SU-DHL-6 (cell line): ENCODE measurements around the gene IDH3G.
"Not testable (repeated sequence)": the region's sequence is repeated elsewhere in the genome, so short reads cannot be mapped to it uniquely, and the experiment has no call there.

ENCODE experiments used
- H2AFZ ChIP-seq: fragments of 200-600 bp; sonication (generic); 2 replicates; pipeline ENCODE4 v1.6.1; 2014; ENCODE audit warnings: low read depth, mild to moderate bottlenecking, moderate library complexity, mixed read lengths, antibody characterized with exemption, low read length; ENCODE audit not compliant: severe bottlenecking
- H3F3A ChIP-seq: fragments of 200-600 bp; shearing (Covaris generic); 2 replicates; pipeline ENCODE4 v1.6.0; 2016; ENCODE audit warnings: antibody characterized with exemption, mild to moderate bottlenecking; ENCODE audit not compliant: insufficient read depth
- H3K27ac ChIP-seq: fragments of 200-600 bp; sonication (generic); 2 replicates; pipeline ENCODE4 v1.5.1; 2016; ENCODE audit warnings: low read depth, mild to moderate bottlenecking, low read length, moderate library complexity, mixed read lengths
- H3K27me3 ChIP-seq: fragments of 200-600 bp; sonication (generic), shearing (Covaris generic); 2 replicates; pipeline ENCODE4 v1.6.0; 2014; ENCODE audit warnings: mild to moderate bottlenecking, low read length
- H3K36me3 ChIP-seq: fragments of 200-600 bp; sonication (generic); 2 replicates; pipeline ENCODE4 v1.6.1; 2014; ENCODE audit warnings: mild to moderate bottlenecking, low read length, mixed read lengths
- H3K4me2 ChIP-seq: fragments of 300-600, 200-600 bp; shearing (Covaris generic), sonication (generic); 2 replicates; pipeline ENCODE4 v1.6.0; 2014; ENCODE audit warnings: low read length, low read depth, mild to moderate bottlenecking; ENCODE audit not compliant: poor library complexity, severe bottlenecking
- H3K4me3 ChIP-seq: fragments of 200-600 bp; sonication (generic); 2 replicates; pipeline ENCODE4 v1.5.1; 2014; ENCODE audit warnings: antibody characterized with exemption, low read length, mild to moderate bottlenecking, mixed read lengths; ENCODE audit not compliant: insufficient read depth, poor library complexity, severe bottlenecking
- H3K79me2 ChIP-seq: fragments of 200-600 bp; sonication (generic); 2 replicates; pipeline ENCODE4 v1.6.1; 2014; ENCODE audit warnings: mild to moderate bottlenecking, low read length, moderate library complexity; ENCODE audit not compliant: insufficient read depth
- H3K9ac ChIP-seq: fragments of 200-600 bp; sonication (generic); 2 replicates; pipeline ENCODE4 v1.7.0; 2014; ENCODE audit warnings: mild to moderate bottlenecking, low read length
- H3K9me2 ChIP-seq: fragments of 200-600 bp; sonication (generic); replicated peaks from 2 replicates; pipeline ENCODE4 v1.6.1; 2014; ENCODE audit warnings: low read length; ENCODE audit not compliant: insufficient read depth
- H3K9me3 ChIP-seq: fragments of 200-600 bp; sonication (generic); 2 replicates; pipeline ENCODE4 v1.6.1; 2014; ENCODE audit warnings: low read length, mixed read lengths; ENCODE audit not compliant: insufficient read depth
- H4K20me1 ChIP-seq: fragments of 200-600 bp; sonication (generic); 2 replicates; pipeline ENCODE4 v1.6.1; 2014; ENCODE audit warnings: low read depth, mild to moderate bottlenecking, antibody characterized with exemption, low read length, moderate library complexity, mixed read lengths
- EZH2phosphoT487 ChIP-seq: fragments of 200-600 bp; sonication (generic), shearing (Covaris generic); conservative IDR thresholded peaks from 2 replicates; pipeline ENCODE4 v1.6.1; 2018; ENCODE audit warnings: mild to moderate bottlenecking, antibody characterized with exemption, low read length, moderate library complexity, mixed read lengths
- TF ChIP-seq, protein P1 (sequence below): fragments of 200-600 bp; sonication (generic); IDR thresholded peaks from one replicate; pipeline ENCODE4 v1.5.1; 2017; ENCODE audit warnings: antibody characterized with exemption, mild to moderate bottlenecking, low read length, moderate library complexity; ENCODE audit not compliant: insufficient read depth, poor library complexity, severe bottlenecking

Gene IDH3G

DNA sequence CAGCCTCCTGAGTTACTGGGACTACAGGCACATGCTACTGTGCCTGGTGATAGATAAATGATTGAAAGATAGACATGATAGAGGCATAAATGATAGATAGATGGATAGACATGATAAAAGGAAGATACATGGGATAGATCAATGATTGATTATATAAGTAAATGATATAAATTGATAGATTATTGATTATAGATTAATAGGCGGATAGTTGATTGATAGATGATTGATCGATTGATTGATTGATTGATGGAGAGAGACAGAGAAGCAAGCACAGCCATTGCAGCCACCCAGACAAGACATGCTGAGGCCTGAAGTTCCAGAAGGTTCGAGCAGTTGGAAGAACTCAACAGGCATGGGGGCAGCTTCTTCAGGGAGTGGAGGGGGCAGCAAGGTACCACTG, 47.8 kb downstream of the IDH3G start:
- Histone ChIP-seq H3K4me3 (no peak overlapping the region), H4K20me1 (no peaks in the 10 kb centered on the region), H3K4me2 (no peak overlapping the region), H3K27ac (no peak overlapping the region), H3K27me3 (no peaks in the 10 kb centered on the region), H3K79me2 (no peaks in the 10 kb centered on the region), H2AFZ (no peak overlapping the region), H3K9me3 (no peaks in the 10 kb centered on the region), H3K9me2 (no peaks in the 10 kb centered on the region), H3F3A (no peaks in the 10 kb centered on the region), H3K36me3 (no peaks in the 10 kb centered on the region), H3K9ac (no peak overlapping the region)
- TF ChIP-seq, protein P1, sequence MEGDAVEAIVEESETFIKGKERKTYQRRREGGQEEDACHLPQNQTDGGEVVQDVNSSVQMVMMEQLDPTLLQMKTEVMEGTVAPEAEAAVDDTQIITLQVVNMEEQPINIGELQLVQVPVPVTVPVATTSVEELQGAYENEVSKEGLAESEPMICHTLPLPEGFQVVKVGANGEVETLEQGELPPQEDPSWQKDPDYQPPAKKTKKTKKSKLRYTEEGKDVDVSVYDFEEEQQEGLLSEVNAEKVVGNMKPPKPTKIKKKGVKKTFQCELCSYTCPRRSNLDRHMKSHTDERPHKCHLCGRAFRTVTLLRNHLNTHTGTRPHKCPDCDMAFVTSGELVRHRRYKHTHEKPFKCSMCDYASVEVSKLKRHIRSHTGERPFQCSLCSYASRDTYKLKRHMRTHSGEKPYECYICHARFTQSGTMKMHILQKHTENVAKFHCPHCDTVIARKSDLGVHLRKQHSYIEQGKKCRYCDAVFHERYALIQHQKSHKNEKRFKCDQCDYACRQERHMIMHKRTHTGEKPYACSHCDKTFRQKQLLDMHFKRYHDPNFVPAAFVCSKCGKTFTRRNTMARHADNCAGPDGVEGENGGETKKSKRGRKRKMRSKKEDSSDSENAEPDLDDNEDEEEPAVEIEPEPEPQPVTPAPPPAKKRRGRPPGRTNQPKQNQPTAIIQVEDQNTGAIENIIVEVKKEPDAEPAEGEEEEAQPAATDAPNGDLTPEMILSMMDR = no peak
- no peak for TF ChIP-seq EZH2phosphoT487

GRCh38 chrX:153745067-153745433, 49.1 kb downstream of the IDH3G start:
- H2AFZ ChIP-seq, H3K9me3 ChIP-seq, H3K79me2 ChIP-seq, H4K20me1 ChIP-seq, H3K9ac ChIP-seq, H3K4me2 ChIP-seq, H3K27ac ChIP-seq, H3K27me3 ChIP-seq, H3K9me2 ChIP-seq, H3F3A ChIP-seq, H3K4me3 ChIP-seq, H3K36me3 ChIP-seq: not testable (repeated sequence)

DNA sequence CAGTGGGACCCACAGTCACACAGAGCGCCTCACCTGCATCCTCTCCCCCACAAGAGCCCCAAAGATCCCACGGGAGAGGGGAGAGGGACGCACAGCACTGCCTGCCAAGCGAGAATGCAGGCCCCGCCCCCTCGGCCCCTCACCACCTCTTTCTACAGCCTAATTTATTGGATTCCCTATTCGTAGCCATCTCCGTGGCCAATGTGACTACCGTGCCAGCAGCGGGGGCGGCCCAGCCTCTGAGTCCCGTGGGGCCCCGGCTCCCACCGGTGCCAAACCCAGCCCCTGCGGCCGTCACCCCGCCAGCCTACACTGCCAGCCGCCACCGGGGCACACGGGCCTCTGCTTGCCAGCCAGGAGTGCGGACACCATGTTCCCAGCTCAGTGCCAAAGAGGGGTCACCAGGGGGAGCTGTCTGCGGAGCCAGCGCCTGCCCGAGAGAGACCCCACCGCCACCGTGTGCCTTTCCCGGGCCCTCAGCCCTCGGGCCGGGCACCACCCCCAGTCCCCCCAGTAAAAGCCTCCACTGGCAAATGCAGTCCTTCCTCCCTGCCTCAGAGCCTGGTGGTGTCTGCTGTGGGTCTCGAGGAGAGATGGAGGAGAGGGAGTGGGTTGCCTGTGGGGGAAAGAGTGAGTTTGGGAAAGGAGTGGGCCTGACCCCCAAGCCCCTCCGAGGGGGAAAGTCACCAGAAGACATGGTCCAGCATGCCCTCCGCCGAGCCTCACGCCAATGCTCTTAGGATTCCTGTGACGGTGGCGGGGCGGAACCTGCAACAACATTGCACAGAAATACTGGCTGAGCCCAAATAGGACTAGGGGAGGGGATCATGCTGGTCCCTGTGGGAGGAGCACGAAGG, 49.7 kb downstream of the IDH3G start:
- TF ChIP-seq, protein P1 = no peak
- no peak for TF ChIP-seq EZH2phosphoT487
- Histone ChIP-seq H3K79me2 (no peaks in the 10 kb centered on the region), H3K4me2 (no peak overlapping the region), H3K4me3 (no peak overlapping the region), H2AFZ (no peak overlapping the region), H3K36me3 (no peaks in the 10 kb centered on the region), H3K9ac (no peak overlapping the region), H3F3A (no peaks in the 10 kb centered on the region), H3K27me3 (no peaks in the 10 kb centered on the region), H3K9me2 (no peaks in the 10 kb centered on the region), H4K20me1 (no peaks in the 10 kb centered on the region), H3K27ac (no peak overlapping the region), H3K9me3 (no peaks in the 10 kb centered on the region)

- not testable (repeated sequence) for H4K20me1 ChIP-seq, H3K9me2 ChIP-seq, H3K79me2 ChIP-seq, H3K27ac ChIP-seq, H3K4me2 ChIP-seq, H3F3A ChIP-seq, H3K9ac ChIP-seq, H3K4me3 ChIP-seq, H3K27me3 ChIP-seq, H3K36me3 ChIP-seq, H2AFZ ChIP-seq, H3K9me3 ChIP-seq
These were observed 50.5 kb downstream of the IDH3G start for GRCh38 chrX:153743468-153744209.

DNA sequence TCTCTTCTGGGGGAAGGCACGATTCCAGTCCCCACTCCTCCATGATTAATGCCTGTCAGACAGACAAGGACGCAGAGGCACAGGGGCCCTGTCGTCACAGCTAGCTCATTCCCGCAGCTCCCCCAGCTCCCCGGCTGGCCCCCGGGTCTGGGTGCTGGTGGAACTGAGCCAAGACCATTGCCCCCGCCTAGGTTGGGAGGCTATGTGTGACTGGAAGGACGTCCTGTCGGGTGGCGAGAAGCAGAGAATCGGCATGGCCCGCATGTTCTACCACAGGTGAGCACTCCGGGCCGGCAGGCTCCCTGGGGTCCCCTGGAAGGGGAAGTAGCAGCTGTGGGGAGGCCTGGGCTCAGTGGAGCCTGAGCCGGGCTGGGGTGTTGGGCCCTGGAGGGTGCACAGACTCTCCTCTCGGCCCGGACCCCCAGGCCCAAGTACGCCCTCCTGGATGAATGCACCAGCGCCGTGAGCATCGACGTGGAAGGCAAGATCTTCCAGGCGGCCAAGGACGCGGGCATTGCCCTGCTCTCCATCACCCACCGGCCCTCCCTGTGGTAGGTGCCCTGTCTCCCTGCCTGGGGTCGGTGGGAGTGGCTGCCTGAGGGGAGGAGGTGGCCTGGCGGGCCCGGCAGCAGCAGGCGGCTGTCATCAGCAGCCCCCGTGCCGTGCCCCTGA, 51.2 kb downstream of the IDH3G start:
- not testable (repeated sequence) for H3K9me2 ChIP-seq, H2AFZ ChIP-seq, H4K20me1 ChIP-seq, H3K4me3 ChIP-seq, H3F3A ChIP-seq, H3K79me2 ChIP-seq, H3K9ac ChIP-seq, H3K4me2 ChIP-seq, H3K27ac ChIP-seq, H3K36me3 ChIP-seq, H3K27me3 ChIP-seq, H3K9me3 ChIP-seq

- not testable (repeated sequence) for H3K36me3 ChIP-seq, H3K79me2 ChIP-seq, H2AFZ ChIP-seq, H4K20me1 ChIP-seq, H3K27me3 ChIP-seq, H3K9me2 ChIP-seq, H3K9ac ChIP-seq, H3K4me3 ChIP-seq, H3K27ac ChIP-seq, H3K9me3 ChIP-seq, H3K4me2 ChIP-seq, H3F3A ChIP-seq
These were observed 52.1 kb downstream of the IDH3G start for GRCh38 chrX:153742111-153742510.
